Brain microvascular endothelial cell (primary cell): ENCODE measurements around the gene SRPRB.

Experiments used
- DNase-seq: peaks from one replicate; pipeline ENCODE4 v3.0.0-alpha.2; 2020
- H3K27ac ChIP-seq: fragments of 250-450 bp; sonication (Bioruptor Pico); 2 replicates; pipeline ENCODE4 v1.5.1; 2020; ENCODE audit warnings: mild to moderate bottlenecking, moderate library complexity
- H3K27me3 ChIP-seq: fragments of 250-450 bp; sonication (Bioruptor Pico); replicated peaks from 2 replicates; pipeline ENCODE4 v1.5.1; 2020; ENCODE audit warnings: mild to moderate bottlenecking
- H3K36me3 ChIP-seq: fragments of 250-450 bp; sonication (Bioruptor Pico); replicated peaks from 2 replicates; pipeline ENCODE4 v1.5.1; 2020; ENCODE audit warnings: mild to moderate bottlenecking
- H3K4me3 ChIP-seq: 2 replicates; pipeline ENCODE4 v1.5.1; 2011; ENCODE audit warnings: low read depth, mild to moderate bottlenecking, control low read depth, low read length, moderate library complexity
- in situ Hi-C: cut with HindIII; loops from 2 replicates; pipeline ENCODE4 v1.10.0; 2017; ENCODE audit warnings: low sequenced_read_pairs, low pct_ligation_motif_present
- TF ChIP-seq, protein P1 (sequence below): IDR thresholded peaks from 2 replicates; pipeline ENCODE4 v1.5.1; 2011; ENCODE audit warnings: low read depth, mild to moderate bottlenecking, moderate library complexity, low read length, control low read depth, inconsistent platforms; ENCODE audit errors: missing control alignments

The SRPRB gene

GRCh38 chr3:133835961-133836360 lies 30.3 kb downstream of the SRPRB start:
- TF ChIP-seq, protein P1, sequence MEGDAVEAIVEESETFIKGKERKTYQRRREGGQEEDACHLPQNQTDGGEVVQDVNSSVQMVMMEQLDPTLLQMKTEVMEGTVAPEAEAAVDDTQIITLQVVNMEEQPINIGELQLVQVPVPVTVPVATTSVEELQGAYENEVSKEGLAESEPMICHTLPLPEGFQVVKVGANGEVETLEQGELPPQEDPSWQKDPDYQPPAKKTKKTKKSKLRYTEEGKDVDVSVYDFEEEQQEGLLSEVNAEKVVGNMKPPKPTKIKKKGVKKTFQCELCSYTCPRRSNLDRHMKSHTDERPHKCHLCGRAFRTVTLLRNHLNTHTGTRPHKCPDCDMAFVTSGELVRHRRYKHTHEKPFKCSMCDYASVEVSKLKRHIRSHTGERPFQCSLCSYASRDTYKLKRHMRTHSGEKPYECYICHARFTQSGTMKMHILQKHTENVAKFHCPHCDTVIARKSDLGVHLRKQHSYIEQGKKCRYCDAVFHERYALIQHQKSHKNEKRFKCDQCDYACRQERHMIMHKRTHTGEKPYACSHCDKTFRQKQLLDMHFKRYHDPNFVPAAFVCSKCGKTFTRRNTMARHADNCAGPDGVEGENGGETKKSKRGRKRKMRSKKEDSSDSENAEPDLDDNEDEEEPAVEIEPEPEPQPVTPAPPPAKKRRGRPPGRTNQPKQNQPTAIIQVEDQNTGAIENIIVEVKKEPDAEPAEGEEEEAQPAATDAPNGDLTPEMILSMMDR: no peak
- no peak for DNase-seq
- H3K4me3 ChIP-seq: no peak overlapping the region
- no peaks in the 10 kb centered on the region for H3K36me3 ChIP-seq
- no peaks in the 10 kb centered on the region for H3K27me3 ChIP-seq
- in situ Hi-C loops: no loop called here
- no peak overlapping the region for H3K27ac ChIP-seq

GRCh38 chr3:133836497-133837158 lies 31.0 kb downstream of the SRPRB start:
- H3K36me3 ChIP-seq: no peaks in the 10 kb centered on the region
- H3K27me3 ChIP-seq: no peaks in the 10 kb centered on the region
- no peak overlapping the region for H3K27ac ChIP-seq
- TF ChIP-seq, protein P1: no peak
- in situ Hi-C loops: no loop called here
- H3K4me3 ChIP-seq: no peak overlapping the region
- no peak for DNase-seq

DNA sequence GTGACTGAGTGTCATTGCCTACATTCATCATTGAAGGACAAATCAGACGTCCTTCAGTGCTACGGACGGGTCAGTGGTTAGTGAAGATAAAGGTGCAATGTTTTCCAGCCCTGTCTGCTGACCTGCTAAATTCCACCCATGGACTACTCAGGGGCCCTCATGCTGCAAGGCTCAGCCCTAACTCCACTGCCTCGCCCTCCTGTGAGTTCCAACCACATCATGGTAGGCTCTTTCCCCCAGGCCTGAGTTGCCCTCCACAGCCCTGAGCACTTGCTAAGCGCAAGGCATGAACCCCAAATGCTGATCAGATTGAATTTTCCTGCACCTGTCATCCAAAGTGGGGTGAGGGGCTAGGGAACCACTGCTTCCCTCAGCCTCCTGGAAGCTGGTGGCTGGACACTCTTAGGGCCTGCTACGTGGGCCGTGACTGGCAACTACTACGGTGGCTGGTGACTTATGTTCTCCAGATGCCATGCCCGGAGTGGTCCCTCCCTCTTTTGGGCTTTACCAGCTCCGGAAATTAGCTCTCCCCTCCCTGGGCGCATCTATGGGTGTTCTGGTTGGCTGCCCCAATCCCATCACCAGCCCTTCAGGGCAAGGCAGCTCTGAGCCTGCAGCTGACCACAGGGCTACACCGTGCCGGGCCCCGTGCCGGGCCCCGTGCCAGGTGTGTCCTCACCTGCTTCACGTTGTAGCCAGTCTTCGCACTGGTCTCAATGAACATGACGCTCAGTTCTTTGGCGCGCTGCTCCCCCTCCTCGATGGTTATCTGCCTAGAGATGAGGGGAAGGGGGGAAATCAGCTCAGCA lies 32.1 kb downstream of the SRPRB start:
- TF ChIP-seq, protein P1: no peak
- in situ Hi-C loops: no loop called here
- DNase-seq: no peak
- no peaks in the 10 kb centered on the region for H3K27me3 ChIP-seq
- H3K4me3 ChIP-seq: no peak overlapping the region
- H3K36me3 ChIP-seq: no peaks in the 10 kb centered on the region
- H3K27ac ChIP-seq: no peak overlapping the region

DNA sequence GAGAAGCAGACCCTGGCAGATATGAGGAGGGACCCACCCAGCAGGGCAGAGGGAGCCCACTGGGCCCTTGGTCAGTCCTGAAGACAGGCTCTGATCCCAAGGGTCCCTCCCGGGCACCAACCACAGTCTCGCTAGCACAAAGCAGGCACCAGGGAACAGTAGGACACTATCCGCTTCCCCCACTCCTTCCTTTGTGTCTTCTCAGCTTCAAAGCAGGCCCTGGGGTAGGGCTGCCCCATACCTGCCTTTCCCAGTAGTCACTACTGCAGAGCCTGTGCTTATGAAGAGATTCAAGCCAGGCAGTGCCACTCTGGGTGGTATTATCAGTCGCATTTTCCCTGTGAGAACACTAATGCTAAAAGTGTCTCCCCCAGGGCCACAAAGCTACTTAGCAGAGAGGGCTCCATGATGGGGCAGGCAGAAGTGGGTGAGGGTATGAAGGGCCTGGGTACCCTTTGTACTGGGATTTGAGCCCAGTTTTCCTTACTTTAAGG lies 32.7 kb downstream of the SRPRB start:
- H3K27ac ChIP-seq: no peak overlapping the region
- no peak overlapping the region for H3K4me3 ChIP-seq
- in situ Hi-C loops: no loop called here
- TF ChIP-seq, protein P1: no peak
- H3K27me3 ChIP-seq: no peaks in the 10 kb centered on the region
- no peaks in the 10 kb centered on the region for H3K36me3 ChIP-seq
- no peak for DNase-seq

DNA sequence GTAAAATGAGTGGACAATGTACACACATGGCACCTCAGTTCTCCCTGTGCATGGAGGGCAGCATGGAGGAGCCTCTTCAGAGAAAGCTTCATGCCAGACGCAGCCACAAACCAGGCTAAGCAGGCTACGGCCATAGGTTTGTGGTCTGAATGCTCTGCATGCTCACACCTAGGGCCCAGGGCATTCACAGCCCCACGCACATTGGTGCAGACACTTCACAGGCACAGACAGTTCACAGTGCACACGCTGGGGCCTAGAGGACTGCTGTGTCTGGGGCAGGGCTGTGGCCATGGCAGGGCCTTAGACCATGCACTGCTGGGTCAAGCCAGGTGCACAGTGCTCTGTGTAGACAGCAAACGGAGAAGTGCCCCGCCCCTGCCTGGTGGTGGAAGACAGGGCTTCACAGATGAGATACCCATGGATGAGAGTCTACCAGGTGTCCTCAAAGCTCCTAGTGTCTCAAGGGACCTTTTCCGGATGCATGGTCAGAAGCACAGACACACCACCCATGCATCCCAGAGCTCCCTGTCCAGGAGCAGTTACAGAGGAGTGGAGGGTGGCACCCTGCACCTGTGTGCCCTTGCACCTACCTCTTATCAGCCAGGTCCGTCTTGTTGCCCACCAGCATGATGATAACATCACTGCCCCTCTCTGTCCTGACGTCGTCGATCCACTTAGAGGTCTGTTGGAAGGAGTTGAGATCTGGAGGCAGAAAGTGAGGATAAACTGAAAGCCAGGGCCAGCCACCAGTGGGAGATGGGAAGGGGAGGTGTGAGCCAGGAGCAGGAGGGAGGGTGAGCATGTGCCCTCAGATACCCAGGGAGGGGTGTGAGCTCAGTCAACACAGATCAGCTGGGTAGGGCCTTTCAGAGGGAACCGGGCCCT lies 33.5 kb downstream of the SRPRB start:
- in situ Hi-C loops: no loop called here

More for the DNA sequence above, 33.5 kb downstream of the SRPRB start:
- no peak overlapping the region for H3K4me3 ChIP-seq
- H3K36me3 ChIP-seq: no peaks in the 10 kb centered on the region
- TF ChIP-seq, protein P1: no peak
- H3K27ac ChIP-seq: no peak overlapping the region
- DNase-seq: no peak
- no peaks in the 10 kb centered on the region for H3K27me3 ChIP-seq
